ENCODE measurements around the gene NME9.

GRCh38 chr3:138338244-138338643 is 8.6 kb upstream of the NME9 start:
- TF ChIP-seq, protein P1, sequence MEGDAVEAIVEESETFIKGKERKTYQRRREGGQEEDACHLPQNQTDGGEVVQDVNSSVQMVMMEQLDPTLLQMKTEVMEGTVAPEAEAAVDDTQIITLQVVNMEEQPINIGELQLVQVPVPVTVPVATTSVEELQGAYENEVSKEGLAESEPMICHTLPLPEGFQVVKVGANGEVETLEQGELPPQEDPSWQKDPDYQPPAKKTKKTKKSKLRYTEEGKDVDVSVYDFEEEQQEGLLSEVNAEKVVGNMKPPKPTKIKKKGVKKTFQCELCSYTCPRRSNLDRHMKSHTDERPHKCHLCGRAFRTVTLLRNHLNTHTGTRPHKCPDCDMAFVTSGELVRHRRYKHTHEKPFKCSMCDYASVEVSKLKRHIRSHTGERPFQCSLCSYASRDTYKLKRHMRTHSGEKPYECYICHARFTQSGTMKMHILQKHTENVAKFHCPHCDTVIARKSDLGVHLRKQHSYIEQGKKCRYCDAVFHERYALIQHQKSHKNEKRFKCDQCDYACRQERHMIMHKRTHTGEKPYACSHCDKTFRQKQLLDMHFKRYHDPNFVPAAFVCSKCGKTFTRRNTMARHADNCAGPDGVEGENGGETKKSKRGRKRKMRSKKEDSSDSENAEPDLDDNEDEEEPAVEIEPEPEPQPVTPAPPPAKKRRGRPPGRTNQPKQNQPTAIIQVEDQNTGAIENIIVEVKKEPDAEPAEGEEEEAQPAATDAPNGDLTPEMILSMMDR (IDR thresholded peaks at IDR 0.05; ENCODE audit: extremely low read depth in 1 of 2, insufficient read depth in 1 of 2, low read depth in 1 of 2, low read length in 2 of 2): no peak
- no peak for TF ChIP-seq MYC (IDR thresholded peaks at IDR 0.05; ENCODE audit: low read depth, low read length)
- no peak for TF ChIP-seq POLR2AphosphoS5 (IDR thresholded peaks at IDR 0.05; ENCODE audit: insufficient read depth, low read depth, low read length)
- TF ChIP-seq POLR2A (IDR thresholded peaks at IDR 0.05; ENCODE audit: low read depth, low read length): no peak

Measured in endothelial cell of umbilical vein (primary cell).